Measurements from ENCODE around the gene PDXDC1.
"Not testable (repeated sequence)": the region's sequence is repeated elsewhere in the genome, so short reads cannot be mapped to it uniquely, and the experiment has no call there.

GRCh38 chr16:14971621-14972228 lies 3.1 kb upstream of the PDXDC1 start:
- not testable (repeated sequence) for TF ChIP-seq CTCF (IDR thresholded peaks at IDR 0.05); ZFX (IDR thresholded peaks at IDR 0.05; ENCODE audit: borderline replicate concordance)
